ENCODE measurements around the gene NFKBIE. TPM values are rescaled to one million over a fixed set of nuclear protein-coding genes. Genes with fewer than 3 reads are reported as not detected.

The NFKBIE gene
- total RNA-seq, 2 donors from 2014 or later: 20.8 to 34.4 TPM

- intact Hi-C loops (cut with DNase I): no loop called here
- H3K4me3 ChIP-seq: no peak overlapping the region
- no peak for DNase-seq (ENCODE audit: low spot score)
- no peaks in the 10 kb centered on the region for H3K36me3 ChIP-seq
- peak overlapping the region; percentile 34 to 44 for H3K27ac ChIP-seq
- H3K4me1 ChIP-seq (replicated peaks): peaks cover 3% of the 10 kb centered on the region
- no peak for TF ChIP-seq CTCF (IDR thresholded peaks at IDR 0.05)
- 66% methylated on average over 7 of the region's 7 CpGs for WGBS
- H3K27me3 ChIP-seq (replicated peaks; ENCODE audit: insufficient read depth): no peaks in the 10 kb centered on the region
- no peaks in the 10 kb centered on the region for H3K9me3 ChIP-seq
These were observed 38.1 kb downstream of the NFKBIE start for GRCh38 chr6:44227148-44227793.

DNA sequence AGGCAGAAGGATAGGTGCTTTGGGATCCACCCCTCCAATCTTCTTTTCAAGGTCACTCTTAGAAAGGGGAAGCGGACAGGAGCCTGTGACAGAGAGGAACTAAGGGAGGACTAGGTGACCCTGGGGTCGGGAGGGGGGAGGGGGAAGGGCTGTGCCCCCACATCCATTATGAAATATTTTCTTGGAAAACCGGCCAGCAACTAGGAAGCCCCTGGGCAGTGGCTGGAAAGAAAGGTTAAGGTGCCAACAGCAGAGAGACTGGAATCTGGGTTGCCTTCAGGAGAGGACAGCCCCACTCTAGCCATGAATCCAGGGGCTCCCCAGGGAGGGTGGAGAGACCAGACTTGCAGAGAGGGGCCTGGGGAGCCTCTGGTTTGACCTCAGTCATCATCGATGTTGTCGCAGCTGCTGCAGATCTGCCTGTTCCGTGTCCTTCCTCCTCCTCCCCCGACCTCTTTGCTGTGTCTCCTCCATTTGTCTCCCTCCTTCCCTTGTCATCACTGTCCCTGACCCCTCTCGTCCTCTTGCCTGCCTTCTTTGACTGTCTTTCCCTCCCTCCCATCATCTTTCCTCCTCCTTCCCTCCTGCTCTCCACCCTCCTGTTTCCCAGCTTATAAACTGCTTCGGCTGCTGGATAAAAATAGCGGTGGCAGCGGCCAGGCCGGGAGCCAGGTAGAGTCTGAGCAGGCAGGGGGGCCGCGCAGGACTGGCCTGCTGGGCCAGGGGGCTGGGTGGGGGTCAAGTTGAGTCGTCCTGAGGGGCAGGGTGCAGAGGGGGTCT, 38.8 kb downstream of the NFKBIE start:
- TF ChIP-seq CTCF (IDR thresholded peaks at IDR 0.05) (no peak), POLR2AphosphoS5 (IDR thresholded peaks at IDR 0.05) (no peak), POLR2A (IDR thresholded peaks at IDR 0.05) (no peak)
- 46% methylated on average over 15 of the region's 15 CpGs for WGBS
- Histone ChIP-seq H3K4me1 (replicated peaks) (peaks cover 10% of the 10 kb centered on the region), H3K27me3 (replicated peaks; ENCODE audit: insufficient read depth) (no peaks in the 10 kb centered on the region), H3K4me3 (no peak overlapping the region), H3K9me3 (no peaks in the 10 kb centered on the region), H3K27ac (peak overlapping the region; percentile 34 to 44), H3K36me3 (no peaks in the 10 kb centered on the region)
- no peak for DNase-seq (ENCODE audit: low spot score)
- intact Hi-C loops (cut with DNase I): no loop called here

DNA sequence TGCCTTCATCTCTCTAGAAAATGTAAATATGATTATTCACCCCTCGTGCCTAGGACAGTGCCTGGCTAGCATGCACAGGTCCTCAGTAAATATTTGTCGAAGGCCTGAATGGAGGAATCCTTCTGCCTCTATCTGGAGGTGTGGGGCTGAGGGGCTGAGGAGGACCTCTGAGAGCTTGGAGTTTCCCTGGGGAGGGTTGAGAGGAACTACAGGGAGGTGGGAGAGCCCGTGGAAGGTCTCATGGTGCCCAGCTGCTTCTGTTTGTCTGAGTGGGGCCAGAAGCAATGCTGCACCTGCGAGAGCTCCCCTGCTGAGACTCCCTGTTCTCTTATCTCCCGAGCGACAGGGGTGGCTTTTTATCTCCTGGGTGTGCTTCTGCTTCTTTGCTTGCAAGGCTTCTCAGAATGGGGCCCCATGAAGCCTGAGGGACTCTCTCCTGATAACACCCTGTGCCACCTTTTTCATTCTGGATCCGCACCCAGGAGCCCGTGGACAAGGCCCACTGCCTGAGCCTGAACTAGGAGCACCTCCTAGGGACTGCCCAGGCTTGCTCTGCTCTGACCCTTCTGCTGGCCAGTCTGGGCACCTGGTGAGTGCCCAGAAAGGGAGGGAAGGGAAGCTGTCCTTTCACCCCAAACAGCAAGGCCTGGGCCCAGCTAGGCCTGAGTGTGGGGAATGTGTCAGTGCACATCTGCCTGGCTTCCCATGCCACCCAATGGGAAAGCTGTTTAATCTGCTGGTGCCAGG, 39.6 kb downstream of the NFKBIE start:
- intact Hi-C loops (cut with DNase I): no loop called here
- no peak overlapping the region for H3K4me3 ChIP-seq
- H3K9me3 ChIP-seq: no peaks in the 10 kb centered on the region
- H3K36me3 ChIP-seq: no peaks in the 10 kb centered on the region
- H3K4me1 ChIP-seq (replicated peaks): peaks cover 12% of the 10 kb centered on the region
- peak overlapping the region in 1 of 2 donors; percentile 34 for H3K27ac ChIP-seq
- no peak for DNase-seq (ENCODE audit: low spot score)
- no peaks in the 10 kb centered on the region for H3K27me3 ChIP-seq (replicated peaks; ENCODE audit: insufficient read depth)
- no peak for TF ChIP-seq POLR2A (IDR thresholded peaks at IDR 0.05)
- TF ChIP-seq POLR2AphosphoS5 (IDR thresholded peaks at IDR 0.05): no peak
- TF ChIP-seq CTCF (IDR thresholded peaks at IDR 0.05): no peak
- WGBS: 86% methylated on average over 8 of the region's 8 CpGs

DNA sequence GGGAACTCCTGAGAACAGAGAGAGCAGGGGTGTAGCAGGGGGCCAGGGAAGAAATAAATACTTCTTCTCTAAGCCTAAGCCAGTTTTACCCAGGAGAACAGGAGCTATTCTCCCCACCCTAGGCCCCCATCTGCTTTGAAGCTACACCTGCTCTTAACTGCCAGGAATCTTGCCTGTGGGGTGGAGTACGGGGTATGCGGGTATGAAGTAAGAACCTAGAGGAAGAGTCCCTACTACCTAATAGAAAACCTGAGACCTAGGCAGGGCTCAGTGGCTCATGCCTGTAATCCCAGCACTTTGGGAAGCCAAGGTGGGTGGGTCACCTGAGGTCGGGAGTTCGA, 40.4 kb downstream of the NFKBIE start:
- 88% methylated on average over 4 of the region's 4 CpGs for WGBS
- H3K4me1 ChIP-seq (replicated peaks): peaks cover 12% of the 10 kb centered on the region
- no peak overlapping the region for H3K4me3 ChIP-seq
- H3K36me3 ChIP-seq: no peaks in the 10 kb centered on the region
- DNase-seq (ENCODE audit: low spot score): no peak
- TF ChIP-seq POLR2AphosphoS5 (IDR thresholded peaks at IDR 0.05) (no peak), POLR2A (IDR thresholded peaks at IDR 0.05) (no peak), CTCF (IDR thresholded peaks at IDR 0.05) (no peak)
- intact Hi-C loops (cut with DNase I): no loop called here
- H3K27me3 ChIP-seq (replicated peaks; ENCODE audit: insufficient read depth): no peaks in the 10 kb centered on the region
- no peak overlapping the region for H3K27ac ChIP-seq
- H3K9me3 ChIP-seq: no peaks in the 10 kb centered on the region
